Spleen (tissue), 7 donors: ENCODE data around the gene TEX22.

Experiments
- POLR2A ChIP-seq, 3 donors: fragments of 450-650 bp; IDR thresholded peaks; one replicate each; pipeline ENCODE4 v1.5.1; 2017; ENCODE audit warnings: antibody characterized with exemption in 3 of 3, mild to moderate bottlenecking in 1 of 3
- POLR2AphosphoS5 ChIP-seq, 3 donors: sonication (generic); formaldehyde crosslinking; IDR thresholded peaks; one replicate each; pipeline ENCODE4 v1.5.1; 2017; ENCODE audit warnings: antibody characterized with exemption in 3 of 3
- TF ChIP-seq, protein P1 (sequence below), 11 experiments: fragments of 200-600 bp in 7 of 11; fragments of 450-650 bp in 4 of 11; sonication (generic) in 4 of 11; IDR thresholded peaks in 8 of 11; conservative IDR thresholded peaks in 3 of 11; 1 replicate in 7 of 11; 2 replicates in 4 of 11; pipeline versions ENCODE4 v1.4.0 to v1.8.0; 2016 to 2021; ENCODE audit warnings: antibody characterized with exemption in 11 of 11, inconsistent platforms in 4 of 11, mild to moderate bottlenecking in 1 of 11
- donor health status: DM: no; HTN: no; CAD: no; lungs with moderate emphysema.
- donor health status: DM: no; HTN: no; CAD: no.
- donor health status: DM: no; HTN: no; CAD: no.

DNA sequence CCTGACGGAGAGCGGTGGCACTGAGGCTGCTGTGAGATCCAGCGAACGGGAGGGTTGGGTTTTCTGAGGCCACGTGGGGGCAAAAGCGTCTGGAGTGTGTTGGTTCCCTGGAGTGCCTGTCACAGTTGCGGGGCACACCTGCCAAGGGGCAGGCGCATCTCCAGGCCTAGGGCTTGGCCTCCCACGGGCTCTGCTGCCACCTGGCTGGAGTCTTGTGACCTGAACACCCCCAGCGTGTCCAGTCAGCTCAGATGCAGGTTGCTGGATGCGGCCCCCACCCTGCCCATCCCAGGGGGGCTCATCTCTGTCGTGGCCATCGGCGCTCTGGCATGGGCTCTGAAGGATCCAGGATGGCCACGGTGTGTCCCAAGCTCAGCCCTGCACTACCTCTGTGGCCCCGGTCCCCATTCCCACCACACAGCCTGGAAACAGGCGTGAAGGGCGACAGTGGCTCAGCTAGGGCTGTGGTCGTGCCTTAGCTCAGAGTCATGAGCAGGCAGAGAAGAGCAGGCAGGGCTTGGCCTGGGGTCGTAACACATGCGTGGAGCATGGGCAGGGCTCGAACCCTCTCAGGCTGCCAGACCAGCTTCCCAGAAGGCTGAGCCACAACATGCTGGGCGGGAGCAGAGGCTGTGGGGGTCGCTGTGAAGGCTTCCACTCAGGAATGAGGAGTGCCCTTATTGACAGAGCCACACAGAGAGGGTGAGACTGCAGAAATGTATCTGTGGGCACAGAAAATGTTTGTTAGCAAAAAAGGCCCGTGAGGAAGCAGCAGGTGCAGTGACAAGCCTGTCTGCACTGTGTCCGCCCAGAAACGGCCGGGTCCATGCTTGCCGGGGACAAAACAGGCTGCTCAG is 52.8 kb downstream of the TEX22 start:
- TF ChIP-seq, protein P1, sequence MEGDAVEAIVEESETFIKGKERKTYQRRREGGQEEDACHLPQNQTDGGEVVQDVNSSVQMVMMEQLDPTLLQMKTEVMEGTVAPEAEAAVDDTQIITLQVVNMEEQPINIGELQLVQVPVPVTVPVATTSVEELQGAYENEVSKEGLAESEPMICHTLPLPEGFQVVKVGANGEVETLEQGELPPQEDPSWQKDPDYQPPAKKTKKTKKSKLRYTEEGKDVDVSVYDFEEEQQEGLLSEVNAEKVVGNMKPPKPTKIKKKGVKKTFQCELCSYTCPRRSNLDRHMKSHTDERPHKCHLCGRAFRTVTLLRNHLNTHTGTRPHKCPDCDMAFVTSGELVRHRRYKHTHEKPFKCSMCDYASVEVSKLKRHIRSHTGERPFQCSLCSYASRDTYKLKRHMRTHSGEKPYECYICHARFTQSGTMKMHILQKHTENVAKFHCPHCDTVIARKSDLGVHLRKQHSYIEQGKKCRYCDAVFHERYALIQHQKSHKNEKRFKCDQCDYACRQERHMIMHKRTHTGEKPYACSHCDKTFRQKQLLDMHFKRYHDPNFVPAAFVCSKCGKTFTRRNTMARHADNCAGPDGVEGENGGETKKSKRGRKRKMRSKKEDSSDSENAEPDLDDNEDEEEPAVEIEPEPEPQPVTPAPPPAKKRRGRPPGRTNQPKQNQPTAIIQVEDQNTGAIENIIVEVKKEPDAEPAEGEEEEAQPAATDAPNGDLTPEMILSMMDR (IDR thresholded peaks at IDR 0.05 in 8 of 11, conservative IDR thresholded peaks at IDR 0.05 in 3 of 11) = no peak
- TF ChIP-seq POLR2AphosphoS5 (IDR thresholded peaks at IDR 0.05) (no peak), POLR2A (IDR thresholded peaks at IDR 0.05) (no peak)
